Astrocyte of the spinal cord (primary cell): Measurements from ENCODE around the gene PDZD2.

ENCODE experiments used
- DNase-seq: peaks from one replicate; pipeline ENCODE4 v3.0.0; 2011; ENCODE audit warnings: low read depth, low spot score
- H3K4me3 ChIP-seq: 2 replicates; pipeline ENCODE4 v1.5.1; 2011; ENCODE audit warnings: low read depth, mild to moderate bottlenecking, low read length, moderate library complexity
- CTCF ChIP-seq: IDR thresholded peaks from 2 replicates; pipeline ENCODE4 v1.5.1; 2012; ENCODE audit warnings: low read depth, mild to moderate bottlenecking, low read length, inconsistent platforms
- in situ Hi-C: cut with HindIII; loops from 2 replicates; pipeline ENCODE4 v1.10.0; 2017; ENCODE audit warnings: low sequenced_read_pairs

The PDZD2 gene

GRCh38 chr5:32131604-32132003, 492.7 kb downstream of the PDZD2 start:
- DNase-seq = no peak
- in situ Hi-C loops = no loop called here
- no peak for TF ChIP-seq CTCF
- no peak overlapping the region for H3K4me3 ChIP-seq

GRCh38 chr5:32132757-32133156, 493.8 kb downstream of the PDZD2 start:
- no peak overlapping the region for H3K4me3 ChIP-seq
- no peak for DNase-seq
- no peak for TF ChIP-seq CTCF
- in situ Hi-C loops = no loop called here

GRCh38 chr5:32135086-32135485, 496.2 kb downstream of the PDZD2 start:
- DNase-seq = no peak
- in situ Hi-C loops = no loop called here
- no peak overlapping the region for H3K4me3 ChIP-seq
- TF ChIP-seq CTCF = no peak

- in situ Hi-C loops = no loop called here
- no peak for TF ChIP-seq CTCF
- no peak for DNase-seq
- no peak overlapping the region for H3K4me3 ChIP-seq
Measured at GRCh38 chr5:32136342-32136741, 497.4 kb downstream of the PDZD2 start.

GRCh38 chr5:32138839-32139493, 500.0 kb downstream of the PDZD2 start:
- H3K4me3 ChIP-seq = no peak overlapping the region
- no peak for TF ChIP-seq CTCF
- in situ Hi-C loops = no loop called here
- no peak for DNase-seq

- H3K4me3 ChIP-seq = no peak overlapping the region
- no peak for TF ChIP-seq CTCF
- in situ Hi-C loops = no loop called here
- no peak for DNase-seq
Measured at GRCh38 chr5:32143617-32144377, 504.9 kb downstream of the PDZD2 start.
